Measurements from ENCODE around the gene SNAPC2. TPM values are rescaled to one million over a fixed set of nuclear protein-coding genes. Genes with fewer than 3 reads are reported as not detected.

SNAPC2 gene
- total RNA-seq, 4 donors from 2014 or later = 6.4 to 13.0 (median 9.4) TPM

DNA sequence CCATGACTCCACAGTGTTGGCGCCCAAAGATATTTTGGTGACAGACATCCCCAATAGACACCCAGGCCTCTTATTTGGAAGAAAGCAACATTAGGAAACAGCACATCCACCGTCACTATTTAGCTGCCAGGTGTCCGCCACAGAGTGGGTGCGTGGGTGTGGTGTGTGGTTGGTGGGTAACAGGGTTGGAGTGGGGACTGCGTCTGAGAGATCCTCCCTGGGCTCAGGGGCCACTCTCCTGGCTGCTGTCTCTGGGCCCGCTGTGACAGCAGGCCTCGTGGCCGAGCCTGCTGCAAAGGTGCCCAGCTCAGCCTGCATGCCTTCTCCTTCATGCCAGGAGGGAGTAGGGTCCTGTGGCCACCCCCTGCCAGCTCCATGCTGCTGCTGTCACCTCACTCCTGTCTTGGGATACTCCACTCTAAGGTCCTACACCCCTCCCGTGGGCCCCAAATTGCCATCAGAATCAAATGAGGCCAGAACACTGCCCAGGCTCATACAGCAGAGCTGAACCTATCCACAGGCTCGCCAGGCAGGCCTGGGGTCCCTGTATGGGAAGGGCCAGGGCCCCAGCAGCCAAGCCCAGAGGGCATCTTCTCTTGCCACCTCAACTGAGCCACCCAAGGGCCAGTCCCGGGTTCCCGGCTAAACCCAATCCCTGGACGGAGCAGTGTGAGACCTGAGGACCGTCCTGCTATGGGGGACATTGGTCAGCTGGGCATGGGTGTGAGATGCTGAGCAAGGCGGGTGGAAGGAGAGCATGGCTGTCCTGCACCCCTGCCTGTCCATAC is 48.1 kb downstream of the SNAPC2 start:
- TF ChIP-seq CTCF (IDR thresholded peaks at IDR 0.05; ENCODE audit: low read depth) = no peak

DNA sequence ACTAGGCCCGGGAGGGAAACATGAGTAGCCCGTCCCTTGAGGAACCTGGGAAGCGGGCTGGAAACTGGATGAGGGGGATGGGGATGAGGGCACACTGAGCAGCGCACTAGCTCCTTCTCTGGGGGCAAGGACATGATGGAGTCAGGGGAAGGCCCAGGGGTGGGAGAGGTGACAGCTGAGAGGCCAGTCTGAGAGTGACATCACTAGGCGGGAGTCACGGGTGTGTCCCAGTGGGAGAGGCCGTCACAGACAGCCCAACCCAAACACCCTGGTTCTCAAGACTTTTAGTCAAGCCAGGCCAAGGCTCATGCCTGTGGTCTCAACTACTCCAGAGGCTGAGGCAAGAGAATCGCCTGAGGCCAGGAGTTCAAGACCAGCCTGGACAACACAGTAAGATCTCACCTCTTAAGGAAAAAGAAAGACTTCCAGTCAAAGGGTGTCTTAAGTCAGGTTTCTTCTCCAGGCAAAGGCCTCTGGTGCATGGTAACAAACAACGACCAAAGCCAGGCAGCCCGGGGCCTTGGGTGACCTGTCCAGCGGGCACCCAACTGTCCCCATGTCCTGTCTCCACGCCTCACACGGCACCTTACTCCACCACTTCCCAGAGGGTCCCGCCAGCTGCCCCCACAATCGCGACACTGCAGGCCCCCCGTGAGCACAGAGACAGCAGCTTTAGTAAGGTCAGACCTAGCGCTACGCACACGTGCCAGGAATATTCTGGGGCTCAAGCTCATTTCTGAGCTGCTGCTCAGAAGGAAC is 48.8 kb downstream of the SNAPC2 start:
- no peak for TF ChIP-seq CTCF (IDR thresholded peaks at IDR 0.05; ENCODE audit: low read depth)

- no peak for TF ChIP-seq CTCF (IDR thresholded peaks at IDR 0.05; ENCODE audit: low read depth)
Measured at GRCh38 chr19:7969555-7969939, 49.4 kb downstream of the SNAPC2 start.

- no peak for TF ChIP-seq CTCF (IDR thresholded peaks at IDR 0.05; ENCODE audit: low read depth)
Measured at GRCh38 chr19:7970716-7971448, 50.7 kb downstream of the SNAPC2 start.

- no peak for TF ChIP-seq CTCF (IDR thresholded peaks at IDR 0.05; ENCODE audit: low read depth)
Measured at GRCh38 chr19:7971553-7972520, 51.7 kb downstream of the SNAPC2 start.

Other genes with a start within 250 kb of the SNAPC2 start
- gene MCEMP1, start 243.2 kb upstream of the SNAPC2 start, total RNA-seq = 1 to 10 TPM in 3 of 4 donors, not detected in 1; 1.1 to 8.5 (median 1.3) TPM
- gene TRAPPC5, start 239.5 kb upstream of the SNAPC2 start, total RNA-seq = 100 to 1,000 TPM in 1 of 4 donors, 10 to 100 TPM in 3; 59.9 to 114 (median 72.2) TPM
- gene FCER2, start 218.2 kb upstream of the SNAPC2 start, total RNA-seq = under 1 TPM in 3 of 4 donors, not detected in 1; 0.49 to 0.88 (median 0.68) TPM
- 1 to 10 TPM; 1.7 to 4.0 (median 3.1) TPM for gene CLEC4G, start 188.2 kb upstream of the SNAPC2 start, total RNA-seq
- gene CD209, start 172.8 kb upstream of the SNAPC2 start, total RNA-seq = 10 to 100 TPM; 17.5 to 24.8 (median 21.8) TPM
- gene CLEC4M, start 157.1 kb upstream of the SNAPC2 start, total RNA-seq = not detected
- gene EVI5L, start 90.1 kb upstream of the SNAPC2 start, total RNA-seq = 10 to 100 TPM in 2 of 4 donors, 1 to 10 TPM in 2; 6.3 to 12.1 (median 9.9) TPM
- not detected for gene PRR36, start 45.9 kb upstream of the SNAPC2 start, total RNA-seq
- gene LRRC8E, start 31.8 kb upstream of the SNAPC2 start, total RNA-seq = 1 to 10 TPM in 1 of 4 donors, under 1 TPM in 3; 0.19 to 1.5 (median 0.50) TPM
- 10 to 100 TPM in 3 of 4 donors, 1 to 10 TPM in 1; 9.9 to 16.2 (median 12.4) TPM for gene MAP2K7, start 16.5 kb upstream of the SNAPC2 start, total RNA-seq
- gene TGFBR3L, start 5.5 kb upstream of the SNAPC2 start, total RNA-seq = not detected
- gene CTXN1, start 5.8 kb downstream of the SNAPC2 start, total RNA-seq = under 1 TPM in 3 of 4 donors, not detected in 1; 0.66 to 0.94 (median 0.68) TPM
- 10 to 100 TPM; 31.6 to 44.1 (median 38.0) TPM for gene TIMM44, start 23.3 kb downstream of the SNAPC2 start, total RNA-seq
- gene ELAVL1, start 85.3 kb downstream of the SNAPC2 start, total RNA-seq = 10 to 100 TPM; 17.8 to 30.7 (median 26.1) TPM
- gene CCL25, start 132.4 kb downstream of the SNAPC2 start, total RNA-seq = not detected
- not detected for gene FBN3, start 229.3 kb downstream of the SNAPC2 start, total RNA-seq

All from subcutaneous adipose tissue (tissue), 4 donors.